PC-3 (cell line): Measurements from ENCODE around the gene EIF4G3.

Experiments used
- EZH2phosphoT487 ChIP-seq: fragments of 300-600 bp; sonication (generic); IDR thresholded peaks from 2 replicates; pipeline ENCODE4 v1.6.1; 2018; ENCODE audit warnings: mild to moderate bottlenecking, antibody characterized with exemption, low read length, borderline replicate concordance
- TF ChIP-seq, protein P1 (sequence below): fragments of 300-600 bp; sonication (generic); conservative IDR thresholded peaks from 2 replicates; pipeline ENCODE4 v1.5.1; 2017; ENCODE audit warnings: antibody characterized with exemption, low read depth, mild to moderate bottlenecking, low read length

DNA sequence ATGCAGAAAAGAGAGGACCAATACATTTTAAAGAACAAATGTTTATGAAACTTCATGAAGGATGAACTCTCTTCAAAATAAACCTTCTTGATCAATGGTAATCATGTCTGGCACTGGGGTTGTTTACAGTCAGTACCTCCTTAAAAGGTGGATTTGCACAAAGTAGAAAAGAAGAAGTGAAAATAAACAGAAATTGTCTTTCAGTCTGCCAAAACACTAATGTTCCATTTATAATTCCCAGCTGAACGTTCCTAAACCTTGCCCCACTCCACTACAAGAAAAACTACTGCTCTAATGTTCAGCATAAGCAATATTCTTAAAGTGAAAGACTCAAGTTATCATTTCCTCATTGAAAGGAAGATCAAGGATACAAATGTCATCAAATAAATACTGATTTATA is 86.2 kb downstream of the EIF4G3 start:
- TF ChIP-seq, protein P1, sequence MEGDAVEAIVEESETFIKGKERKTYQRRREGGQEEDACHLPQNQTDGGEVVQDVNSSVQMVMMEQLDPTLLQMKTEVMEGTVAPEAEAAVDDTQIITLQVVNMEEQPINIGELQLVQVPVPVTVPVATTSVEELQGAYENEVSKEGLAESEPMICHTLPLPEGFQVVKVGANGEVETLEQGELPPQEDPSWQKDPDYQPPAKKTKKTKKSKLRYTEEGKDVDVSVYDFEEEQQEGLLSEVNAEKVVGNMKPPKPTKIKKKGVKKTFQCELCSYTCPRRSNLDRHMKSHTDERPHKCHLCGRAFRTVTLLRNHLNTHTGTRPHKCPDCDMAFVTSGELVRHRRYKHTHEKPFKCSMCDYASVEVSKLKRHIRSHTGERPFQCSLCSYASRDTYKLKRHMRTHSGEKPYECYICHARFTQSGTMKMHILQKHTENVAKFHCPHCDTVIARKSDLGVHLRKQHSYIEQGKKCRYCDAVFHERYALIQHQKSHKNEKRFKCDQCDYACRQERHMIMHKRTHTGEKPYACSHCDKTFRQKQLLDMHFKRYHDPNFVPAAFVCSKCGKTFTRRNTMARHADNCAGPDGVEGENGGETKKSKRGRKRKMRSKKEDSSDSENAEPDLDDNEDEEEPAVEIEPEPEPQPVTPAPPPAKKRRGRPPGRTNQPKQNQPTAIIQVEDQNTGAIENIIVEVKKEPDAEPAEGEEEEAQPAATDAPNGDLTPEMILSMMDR = no peak
- no peak for TF ChIP-seq EZH2phosphoT487
